GM18526 (cell line): ENCODE measurements around the gene HDAC6.

Experiments used
- POLR2A ChIP-seq: IDR thresholded peaks from 3 replicates; pipeline ENCODE4 v1.6.1; 2011; ENCODE audit not compliant: insufficient read length; ENCODE audit errors: extremely low read depth

Gene HDAC6

GRCh38 chrX:48831909-48832291 is 30.0 kb downstream of the HDAC6 start:
- TF ChIP-seq POLR2A = no peak

- TF ChIP-seq POLR2A = no peak
These were observed 31.8 kb downstream of the HDAC6 start for GRCh38 chrX:48833542-48834138.

- no peak for TF ChIP-seq POLR2A
These were observed 32.5 kb downstream of the HDAC6 start for GRCh38 chrX:48834383-48834709.

- TF ChIP-seq POLR2A = no peak
These were observed 33.9 kb downstream of the HDAC6 start, which contains the start of gene PCSK1N for GRCh38 chrX:48835524-48836329. Gene PCSK1N (minus strand): TSS chrX:48835610. CDS start chrX:48835532, 78 bp downstream.

GRCh38 chrX:48839686-48840085 is 37.8 kb downstream of the HDAC6 start:
- no peak for TF ChIP-seq POLR2A

GRCh38 chrX:48848847-48849246 is 47.0 kb downstream of the HDAC6 start:
- no peak for TF ChIP-seq POLR2A

- TF ChIP-seq POLR2A = no peak
These were observed 51.0 kb downstream of the HDAC6 start for GRCh38 chrX:48852857-48853256.

- TF ChIP-seq POLR2A = no peak
These were observed 53.0 kb downstream of the HDAC6 start for GRCh38 chrX:48854898-48855297.

- no peak for TF ChIP-seq POLR2A
These were observed 62.3 kb downstream of the HDAC6 start for GRCh38 chrX:48864210-48864609.
